ENCODE data around the gene COA5. TPM values are rescaled to one million over a fixed set of nuclear protein-coding genes. Genes with fewer than 3 reads are reported as not detected.

The COA5 gene
- total and polyA plus RNA-seq, 7 experiments from 2014 or later, result 23.8 to 55.2 (median 29.2) TPM

GRCh38 chr2:98588880-98589431 is 19.4 kb downstream of the COA5 start:
- H3K4me3 Mint-ChIP-seq, result peak overlapping the region in 1 of 10 donors; percentile 18
- Histone ChIP-seq H3K9me3 (ENCODE audit: control insufficient read depth in 2 of 3, low read length in 3 of 3) (peaks cover 0 to 7% (median 0%) of the 10 kb centered on the region in 3 experiments), H3K36me3 (ENCODE audit: control insufficient read depth in 2 of 3, insufficient read depth in 3 of 3, low read length in 3 of 3) (peaks cover 15 to 60% (median 33%) of the 10 kb centered on the region in 3 experiments), H3K27me3 (ENCODE audit: control insufficient read depth in 2 of 2, insufficient read depth in 2 of 2, low read length in 2 of 2) (no peaks in the 10 kb centered on the region), H3K27ac (ENCODE audit: low read depth, low read length) (peak overlapping the region; percentile 1), H3K4me1 (ENCODE audit: control insufficient read depth in 2 of 2, insufficient read depth in 2 of 2, low read length in 2 of 2) (no peaks in the 10 kb centered on the region), H3K4me3 (ENCODE audit: low read length) (no peak overlapping the region)
- intact Hi-C loops (cut with micrococcal nuclease), result no loop called here
- H3K4me1 Mint-ChIP-seq, result peaks cover 4 to 39% (median 23%) of the 10 kb centered on the region in 7 donors
- DNase-seq, result no peak
- ATAC-seq, result no peak
- H3K27ac Mint-ChIP-seq, result peak overlapping the region in 8 of 9 donors; percentile 60 to 90 (median 80)
- ChIA-PET CTCF (no interaction called here), POLR2A (interaction anchor here (2.1 kb wide), 1 partner anchor 18 kb away, joined by 6 read pairs; no protein-coding TSS in a partner anchor)
- H3K36me3 Mint-ChIP-seq, result peaks cover 20 to 61% (median 41%) of the 10 kb centered on the region in 5 donors
- H3K27me3 Mint-ChIP-seq, result no peaks in the 10 kb centered on the region
- peaks cover 0 to 11% (median 5%) of the 10 kb centered on the region in 11 donors for H3K9me3 Mint-ChIP-seq

GRCh38 chr2:98586551-98587140 is 21.7 kb downstream of the COA5 start:
- DNase-seq (no peak), ATAC-seq (no peak)
- intact Hi-C loops (cut with micrococcal nuclease), result no loop called here
- Histone ChIP-seq H3K27ac (ENCODE audit: low read depth, low read length) (no peak overlapping the region), H3K27me3 (ENCODE audit: control insufficient read depth in 2 of 2, insufficient read depth in 2 of 2, low read length in 2 of 2) (no peaks in the 10 kb centered on the region), H3K9me3 (ENCODE audit: control insufficient read depth in 2 of 3, low read length in 3 of 3) (no peaks in the 10 kb centered on the region), H3K4me3 (ENCODE audit: low read length) (no peak overlapping the region), H3K36me3 (ENCODE audit: control insufficient read depth in 2 of 3, insufficient read depth in 3 of 3, low read length in 3 of 3) (peaks cover 11 to 60% (median 36%) of the 10 kb centered on the region in 3 experiments), H3K4me1 (ENCODE audit: control insufficient read depth in 2 of 2, insufficient read depth in 2 of 2, low read length in 2 of 2) (no peaks in the 10 kb centered on the region)
- peaks cover 12 to 61% (median 19%) of the 10 kb centered on the region in 5 donors for H3K36me3 Mint-ChIP-seq
- ChIA-PET CTCF (interaction anchor here (0.5 to 1.1 kb wide), 3 partner anchors 20 to 59 kb away, joined by 3 to 4 read pairs (median 3); no protein-coding TSS in a partner anchor), POLR2A (interaction anchor here (0.8 to 1.1 kb wide), 3 partner anchors 21 to 797 kb away, joined by 3 to 4 read pairs (median 3); partner anchors contain the start of genes COA5 and UNC50)
- H3K27ac Mint-ChIP-seq, result peak overlapping the region in 8 of 9 donors; percentile 27 to 88 (median 50)
- H3K4me1 Mint-ChIP-seq, result peaks cover 3 to 37% (median 23%) of the 10 kb centered on the region in 7 donors
- no peaks in the 10 kb centered on the region for H3K9me3 Mint-ChIP-seq
- H3K27me3 Mint-ChIP-seq, result no peaks in the 10 kb centered on the region
- peak overlapping the region in 1 of 10 donors; percentile 29 for H3K4me3 Mint-ChIP-seq

GRCh38 chr2:98585386-98585785 is 22.9 kb downstream of the COA5 start:
- H3K27me3 Mint-ChIP-seq, result no peaks in the 10 kb centered on the region
- Histone ChIP-seq H3K9me3 (ENCODE audit: control insufficient read depth in 2 of 3, low read length in 3 of 3) (no peaks in the 10 kb centered on the region), H3K4me1 (ENCODE audit: control insufficient read depth in 2 of 2, insufficient read depth in 2 of 2, low read length in 2 of 2) (no peaks in the 10 kb centered on the region), H3K4me3 (ENCODE audit: low read length) (no peak overlapping the region), H3K27ac (ENCODE audit: low read depth, low read length) (no peak overlapping the region), H3K36me3 (ENCODE audit: control insufficient read depth in 2 of 3, insufficient read depth in 3 of 3, low read length in 3 of 3) (peaks cover 10 to 64% (median 28%) of the 10 kb centered on the region in 3 experiments), H3K27me3 (ENCODE audit: control insufficient read depth in 2 of 2, insufficient read depth in 2 of 2, low read length in 2 of 2) (no peaks in the 10 kb centered on the region)
- peaks cover 2 to 27% (median 14%) of the 10 kb centered on the region in 7 donors for H3K4me1 Mint-ChIP-seq
- H3K27ac Mint-ChIP-seq, result peak overlapping the region in 2 of 9 donors; percentile 30 to 36
- intact Hi-C loops (cut with micrococcal nuclease), result no loop called here
- DNase-seq (no peak), ATAC-seq (no peak)
- peaks cover 3 to 56% (median 12%) of the 10 kb centered on the region in 5 donors for H3K36me3 Mint-ChIP-seq
- H3K9me3 Mint-ChIP-seq, result no peaks in the 10 kb centered on the region
- ChIA-PET POLR2A (interaction anchor here (0.6 kb wide), 1 partner anchor 218 kb away, joined by 3 read pairs; no protein-coding TSS in a partner anchor), CTCF (interaction anchor here (0.8 to 1.4 kb wide), 2 partner anchors 16 to 17 kb away, joined by 3 to 6 read pairs; no protein-coding TSS in a partner anchor)
- H3K4me3 Mint-ChIP-seq, result no peak overlapping the region

- Mint-ChIP-seq H3K27me3 (no peaks in the 10 kb centered on the region), H3K4me3 (no peak overlapping the region), H3K36me3 (peaks cover 3 to 52% (median 12%) of the 10 kb centered on the region in 5 donors), H3K4me1 (peaks cover 2 to 21% (median 14%) of the 10 kb centered on the region in 7 donors), H3K9me3 (no peaks in the 10 kb centered on the region), H3K27ac (peak overlapping the region in 2 of 9 donors; percentile 9 to 69)
- no peaks in the 10 kb centered on the region for H3K27me3 ChIP-seq (ENCODE audit: control insufficient read depth in 2 of 2, insufficient read depth in 2 of 2, low read length in 2 of 2)
- intact Hi-C loops (cut with micrococcal nuclease), result no loop called here
- no peaks in the 10 kb centered on the region for H3K9me3 ChIP-seq (ENCODE audit: control insufficient read depth in 2 of 3, low read length in 3 of 3)
- H3K36me3 ChIP-seq (ENCODE audit: control insufficient read depth in 2 of 3, insufficient read depth in 3 of 3, low read length in 3 of 3), result peaks cover 10 to 73% (median 20%) of the 10 kb centered on the region in 3 experiments
- POLR2A ChIA-PET, result no interaction called here
- ATAC-seq, result no peak
- no peak overlapping the region for H3K27ac ChIP-seq (ENCODE audit: low read depth, low read length)
- DNase-seq, result no peak
- no peak overlapping the region for H3K4me3 ChIP-seq (ENCODE audit: low read length)
- CTCF ChIA-PET, result no interaction called here
- no peaks in the 10 kb centered on the region for H3K4me1 ChIP-seq (ENCODE audit: control insufficient read depth in 2 of 2, insufficient read depth in 2 of 2, low read length in 2 of 2)
Measured at GRCh38 chr2:98583816-98584618, 24.3 kb downstream of the COA5 start.

- CTCF ChIA-PET, result no interaction called here
- Mint-ChIP-seq H3K27me3 (no peaks in the 10 kb centered on the region), H3K4me1 (peaks cover 0 to 14% (median 7%) of the 10 kb centered on the region in 7 donors), H3K36me3 (peaks cover 3 to 52% (median 12%) of the 10 kb centered on the region in 5 donors), H3K27ac (no peak overlapping the region), H3K4me3 (no peak overlapping the region), H3K9me3 (no peaks in the 10 kb centered on the region)
- no peak overlapping the region for H3K4me3 ChIP-seq (ENCODE audit: low read length)
- DNase-seq, result no peak
- POLR2A ChIA-PET, result no interaction called here
- intact Hi-C loops (cut with micrococcal nuclease), result no loop called here
- no peaks in the 10 kb centered on the region for H3K27me3 ChIP-seq (ENCODE audit: control insufficient read depth in 2 of 2, insufficient read depth in 2 of 2, low read length in 2 of 2)
- H3K9me3 ChIP-seq (ENCODE audit: control insufficient read depth in 2 of 3, low read length in 3 of 3), result no peaks in the 10 kb centered on the region
- peaks cover 10 to 79% (median 24%) of the 10 kb centered on the region in 3 experiments for H3K36me3 ChIP-seq (ENCODE audit: control insufficient read depth in 2 of 3, insufficient read depth in 3 of 3, low read length in 3 of 3)
- no peaks in the 10 kb centered on the region for H3K4me1 ChIP-seq (ENCODE audit: control insufficient read depth in 2 of 2, insufficient read depth in 2 of 2, low read length in 2 of 2)
- ATAC-seq, result no peak
- no peak overlapping the region for H3K27ac ChIP-seq (ENCODE audit: low read depth, low read length)
Measured at GRCh38 chr2:98583276-98583675, 25.0 kb downstream of the COA5 start.

- H3K36me3 Mint-ChIP-seq, result peaks cover 10 to 58% (median 18%) of the 10 kb centered on the region in 5 donors
- ChIA-PET CTCF (no interaction called here), POLR2A (no interaction called here)
- ATAC-seq, result no peak
- H3K4me3 ChIP-seq (ENCODE audit: low read length), result no peak overlapping the region
- H3K27ac Mint-ChIP-seq, result peak overlapping the region in 1 of 9 donors; percentile 8
- no peaks in the 10 kb centered on the region for H3K9me3 Mint-ChIP-seq
- H3K9me3 ChIP-seq (ENCODE audit: control insufficient read depth in 2 of 3, low read length in 3 of 3), result no peaks in the 10 kb centered on the region
- no peaks in the 10 kb centered on the region for H3K27me3 Mint-ChIP-seq
- H3K4me1 Mint-ChIP-seq, result peaks cover 0 to 7% (median 4%) of the 10 kb centered on the region in 7 donors
- H3K4me1 ChIP-seq (ENCODE audit: control insufficient read depth in 2 of 2, insufficient read depth in 2 of 2, low read length in 2 of 2), result no peaks in the 10 kb centered on the region
- H3K27me3 ChIP-seq (ENCODE audit: control insufficient read depth in 2 of 2, insufficient read depth in 2 of 2, low read length in 2 of 2), result no peaks in the 10 kb centered on the region
- DNase-seq, result no peak
- intact Hi-C loops (cut with micrococcal nuclease), result no loop called here
- peaks cover 9 to 84% (median 29%) of the 10 kb centered on the region in 3 experiments for H3K36me3 ChIP-seq (ENCODE audit: control insufficient read depth in 2 of 3, insufficient read depth in 3 of 3, low read length in 3 of 3)
- no peak overlapping the region for H3K27ac ChIP-seq (ENCODE audit: low read depth, low read length)
- no peak overlapping the region for H3K4me3 Mint-ChIP-seq
Measured at GRCh38 chr2:98582523-98582922, 25.8 kb downstream of the COA5 start.
